ENCODE measurements around the gene GDNF. TPM values are rescaled to one million over a fixed set of nuclear protein-coding genes. Genes with fewer than 3 reads are reported as not detected.

GDNF gene
- total and polyA plus RNA-seq, 8 donors: 0.04 to 0.47 TPM; not detected in 6

DNA sequence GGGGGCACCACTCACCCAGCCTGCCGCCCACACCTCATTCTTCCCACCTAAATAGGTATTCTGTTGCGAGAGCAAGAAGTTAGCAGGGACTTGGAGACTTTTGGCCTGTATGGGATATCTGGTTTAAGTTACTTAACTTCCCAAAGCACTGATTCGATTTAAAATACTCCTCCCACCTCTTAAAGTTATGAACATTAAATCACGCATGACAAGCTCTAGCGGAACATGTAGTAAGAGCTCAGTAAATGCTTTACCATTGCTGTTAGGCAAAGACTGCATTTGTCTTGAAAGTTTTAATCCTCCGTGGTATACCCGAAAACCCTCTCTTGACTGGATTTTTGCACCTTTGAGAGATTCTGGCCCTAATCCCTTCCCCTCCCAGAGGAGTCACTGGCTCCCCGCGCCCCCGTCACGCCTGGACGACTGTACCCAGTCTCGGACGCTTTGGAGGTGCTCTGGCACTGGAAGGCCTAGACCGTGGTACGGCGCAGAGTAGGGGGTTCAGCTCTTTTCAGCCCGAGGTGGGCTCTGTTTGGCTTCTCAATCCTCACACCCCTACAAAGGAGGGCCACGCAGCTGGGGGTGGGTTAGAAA is 4.4 kb downstream of the GDNF start:
- WGBS, 2 donors: 59 to 64% methylated on average over 19 of the region's 19 CpGs
- Histone ChIP-seq H3K27ac (no peak overlapping the region), H3K4me1 (peaks cover 0 to 16% (median 0%) of the 10 kb centered on the region in 3 donors), H3K27me3 (peaks cover 0 to 18% (median 10%) of the 10 kb centered on the region in 4 donors), H3K36me3 (no peaks in the 10 kb centered on the region), H3K4me3 (no peak overlapping the region), H3K9me3 (no peaks in the 10 kb centered on the region)
- no peak for DNase-seq
- no peak for ATAC-seq
- TF ChIP-seq, protein P1, sequence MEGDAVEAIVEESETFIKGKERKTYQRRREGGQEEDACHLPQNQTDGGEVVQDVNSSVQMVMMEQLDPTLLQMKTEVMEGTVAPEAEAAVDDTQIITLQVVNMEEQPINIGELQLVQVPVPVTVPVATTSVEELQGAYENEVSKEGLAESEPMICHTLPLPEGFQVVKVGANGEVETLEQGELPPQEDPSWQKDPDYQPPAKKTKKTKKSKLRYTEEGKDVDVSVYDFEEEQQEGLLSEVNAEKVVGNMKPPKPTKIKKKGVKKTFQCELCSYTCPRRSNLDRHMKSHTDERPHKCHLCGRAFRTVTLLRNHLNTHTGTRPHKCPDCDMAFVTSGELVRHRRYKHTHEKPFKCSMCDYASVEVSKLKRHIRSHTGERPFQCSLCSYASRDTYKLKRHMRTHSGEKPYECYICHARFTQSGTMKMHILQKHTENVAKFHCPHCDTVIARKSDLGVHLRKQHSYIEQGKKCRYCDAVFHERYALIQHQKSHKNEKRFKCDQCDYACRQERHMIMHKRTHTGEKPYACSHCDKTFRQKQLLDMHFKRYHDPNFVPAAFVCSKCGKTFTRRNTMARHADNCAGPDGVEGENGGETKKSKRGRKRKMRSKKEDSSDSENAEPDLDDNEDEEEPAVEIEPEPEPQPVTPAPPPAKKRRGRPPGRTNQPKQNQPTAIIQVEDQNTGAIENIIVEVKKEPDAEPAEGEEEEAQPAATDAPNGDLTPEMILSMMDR (IDR thresholded peaks at IDR 0.05): no peak
- FAIRE-seq: no peak
- intact Hi-C loops (cut with DNase I): loop anchor here (5.0 to 10.0 kb wide), 2 partner anchors 357 to 359 kb away; no protein-coding TSS in a partner anchor

DNA sequence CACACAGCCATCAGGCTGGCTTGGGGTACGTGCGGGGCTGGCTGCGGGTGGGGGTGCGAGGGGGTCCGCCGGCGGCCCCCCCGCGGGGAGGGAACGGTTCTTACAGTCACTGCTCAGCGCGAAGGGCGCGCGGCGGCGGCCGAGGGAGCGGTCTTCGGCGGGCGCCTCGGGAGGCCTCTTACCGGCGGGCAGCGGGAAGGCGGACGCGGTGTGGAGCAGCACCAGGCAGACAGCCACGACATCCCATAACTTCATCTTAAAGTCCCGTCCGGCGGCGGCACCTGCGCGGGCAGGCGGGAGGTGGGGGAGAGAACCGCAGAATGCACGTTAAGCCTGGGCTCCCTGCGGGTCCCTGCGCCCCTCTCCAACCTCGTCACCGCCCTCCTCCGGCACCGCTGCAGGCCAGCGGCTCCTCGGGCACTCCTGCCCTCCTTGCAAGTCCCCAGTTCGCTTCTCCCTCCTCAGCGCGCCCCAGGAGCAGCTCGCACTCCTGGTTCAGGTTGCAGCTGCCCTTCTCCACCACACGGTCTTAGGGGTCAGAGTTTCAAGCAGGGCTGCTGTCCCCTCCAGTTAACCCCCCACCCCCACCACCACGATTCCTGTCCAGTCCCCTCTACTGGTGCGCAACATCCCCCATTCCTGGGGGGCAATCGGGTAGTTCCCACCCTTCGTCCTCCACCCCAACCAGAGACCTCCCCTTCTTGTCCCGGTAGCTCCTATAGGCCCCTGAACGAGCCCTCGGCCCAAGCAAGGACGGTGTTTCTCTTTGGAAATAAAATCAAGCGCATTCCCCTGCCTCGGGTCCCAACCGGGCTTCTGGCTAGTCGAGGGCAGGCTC is 5.1 kb downstream of the GDNF start:
- 12 to 14% methylated on average over 64 of the region's 64 CpGs for WGBS, 2 donors
- FAIRE-seq: no peak
- Histone ChIP-seq H3K27me3 (peaks cover 0 to 17% (median 10%) of the 10 kb centered on the region in 4 donors), H3K27ac (no peak overlapping the region), H3K4me1 (peaks cover 0 to 16% (median 0%) of the 10 kb centered on the region in 3 donors), H3K36me3 (no peaks in the 10 kb centered on the region), H3K9me3 (no peaks in the 10 kb centered on the region), H3K4me3 (no peak overlapping the region)
- ATAC-seq: no peak
- TF ChIP-seq, protein P1 (IDR thresholded peaks at IDR 0.05): no peak
- DNase-seq: peak in 1 of 6 donors; percentile 61
- intact Hi-C loops (cut with DNase I): loop anchor here (5.0 to 10.0 kb wide), 2 partner anchors 358 to 360 kb away; no protein-coding TSS in a partner anchor

DNA sequence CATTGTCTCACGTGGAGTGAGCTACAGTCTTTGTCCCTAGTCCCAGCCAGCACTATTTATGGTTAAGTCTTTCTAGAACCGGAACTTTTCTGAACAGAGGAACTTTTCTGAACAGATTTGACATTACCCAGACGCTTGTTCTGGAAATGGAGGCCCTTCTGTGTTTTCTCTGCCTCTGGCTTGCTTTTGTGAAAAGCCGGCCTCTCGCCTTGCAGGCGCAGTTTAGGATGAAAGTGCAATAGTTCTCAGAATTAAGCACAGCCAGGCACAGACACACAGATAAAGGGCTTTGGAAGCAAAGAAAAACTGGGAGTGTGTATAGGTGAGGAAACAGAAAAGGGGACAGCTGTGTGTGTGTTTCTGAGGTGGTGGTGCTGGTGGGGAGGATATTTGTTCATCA is 5.9 kb downstream of the GDNF start:
- H3K4me1 ChIP-seq: peaks cover 0 to 16% (median 0%) of the 10 kb centered on the region in 3 donors
- intact Hi-C loops (cut with DNase I): loop anchor here in 2 of 3 donors (10.0 kb wide), 1 partner anchor 361 kb away; no protein-coding TSS in a partner anchor
- H3K27ac ChIP-seq: no peak overlapping the region
- TF ChIP-seq, protein P1 (IDR thresholded peaks at IDR 0.05): no peak
- 71 to 80% methylated on average over 6 of the region's 6 CpGs for WGBS, 2 donors
- no peaks in the 10 kb centered on the region for H3K9me3 ChIP-seq
- ATAC-seq (no peak), DNase-seq (no peak), FAIRE-seq (no peak)
- H3K27me3 ChIP-seq: peaks cover 0 to 10% (median 4%) of the 10 kb centered on the region in 4 donors
- no peaks in the 10 kb centered on the region for H3K36me3 ChIP-seq
- H3K4me3 ChIP-seq: no peak overlapping the region

DNA sequence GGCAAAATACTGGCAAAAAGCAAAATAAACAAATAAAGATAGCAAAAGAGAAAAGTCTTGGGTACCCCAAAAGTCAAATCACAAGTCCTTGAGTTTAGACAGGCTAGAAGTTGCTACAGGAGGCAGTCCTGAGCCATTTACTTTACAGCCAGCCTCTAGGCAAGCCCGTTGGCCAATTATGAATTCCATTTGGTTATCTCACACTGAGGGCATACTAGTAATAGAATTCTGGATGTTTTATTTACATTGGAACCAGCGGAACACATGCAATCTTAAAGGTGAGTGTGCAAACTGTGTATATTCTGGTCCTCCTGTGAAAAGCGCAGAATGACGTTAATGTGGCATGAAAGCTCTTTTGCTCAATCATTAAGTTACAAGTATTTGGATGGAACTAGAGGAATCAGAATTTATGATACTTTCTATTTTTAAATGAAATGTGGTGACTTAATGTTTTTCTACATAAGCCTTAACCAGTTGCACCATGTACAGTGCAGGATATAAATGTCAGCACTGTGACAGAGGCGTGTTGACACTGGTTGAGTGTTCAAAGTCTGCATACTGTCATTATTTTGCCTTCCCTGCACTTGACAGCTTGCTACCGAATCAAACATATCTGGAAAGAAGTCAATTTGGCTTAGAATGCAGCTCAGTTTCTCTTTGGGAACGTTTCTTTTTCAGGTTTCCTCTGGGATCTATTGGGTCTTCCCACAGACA is 7.9 kb downstream of the GDNF start:
- no peak for FAIRE-seq
- peaks cover 0 to 6% (median 3%) of the 10 kb centered on the region in 4 donors for H3K27me3 ChIP-seq

More for the DNA sequence above, 7.9 kb downstream of the GDNF start:
- TF ChIP-seq, protein P1 (IDR thresholded peaks at IDR 0.05): no peak
- ATAC-seq (no peak), DNase-seq (no peak)
- intact Hi-C loops (cut with DNase I): loop anchor here in 2 of 3 donors (10.0 kb wide), 1 partner anchor 363 kb away; no protein-coding TSS in a partner anchor
- Histone ChIP-seq H3K36me3 (no peaks in the 10 kb centered on the region), H3K4me3 (no peak overlapping the region), H3K9me3 (no peaks in the 10 kb centered on the region), H3K27ac (no peak overlapping the region), H3K4me1 (peaks cover 0 to 7% (median 0%) of the 10 kb centered on the region in 3 donors)
- WGBS, 2 donors: 47 to 55% methylated on average over 7 of the region's 7 CpGs
